ENCODE data around the gene RAB10. TPM values are rescaled to one million over a fixed set of nuclear protein-coding genes. Genes with fewer than 3 reads are reported as not detected.

The RAB10 gene
- total and polyA plus RNA-seq, 9 of the 15 experiments (the other 6 are each of a cell fraction or from before 2014, with no cell fraction given) = 25.1 to 214 (median 157) TPM

DNA sequence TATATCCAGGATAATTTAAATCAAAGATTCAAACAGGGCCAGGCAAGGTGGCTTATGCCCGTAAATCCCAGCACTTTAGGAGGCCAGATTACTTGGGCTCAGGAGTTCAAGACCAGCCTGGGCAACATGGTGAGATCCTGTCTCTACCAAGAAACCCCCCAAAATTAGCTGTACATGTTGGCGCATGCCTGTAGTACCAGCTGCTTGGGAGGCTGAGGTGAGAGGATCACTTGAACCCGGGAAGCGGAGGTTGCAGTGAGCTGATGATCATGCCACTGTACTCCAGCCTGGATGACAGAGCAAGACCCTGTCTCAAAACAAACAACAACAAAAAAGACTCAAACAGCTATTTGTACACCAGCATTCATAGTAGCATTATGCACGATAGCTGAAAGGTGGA lies 9.2 kb downstream of the RAB10 start:
- TF ChIP-seq, protein P1, sequence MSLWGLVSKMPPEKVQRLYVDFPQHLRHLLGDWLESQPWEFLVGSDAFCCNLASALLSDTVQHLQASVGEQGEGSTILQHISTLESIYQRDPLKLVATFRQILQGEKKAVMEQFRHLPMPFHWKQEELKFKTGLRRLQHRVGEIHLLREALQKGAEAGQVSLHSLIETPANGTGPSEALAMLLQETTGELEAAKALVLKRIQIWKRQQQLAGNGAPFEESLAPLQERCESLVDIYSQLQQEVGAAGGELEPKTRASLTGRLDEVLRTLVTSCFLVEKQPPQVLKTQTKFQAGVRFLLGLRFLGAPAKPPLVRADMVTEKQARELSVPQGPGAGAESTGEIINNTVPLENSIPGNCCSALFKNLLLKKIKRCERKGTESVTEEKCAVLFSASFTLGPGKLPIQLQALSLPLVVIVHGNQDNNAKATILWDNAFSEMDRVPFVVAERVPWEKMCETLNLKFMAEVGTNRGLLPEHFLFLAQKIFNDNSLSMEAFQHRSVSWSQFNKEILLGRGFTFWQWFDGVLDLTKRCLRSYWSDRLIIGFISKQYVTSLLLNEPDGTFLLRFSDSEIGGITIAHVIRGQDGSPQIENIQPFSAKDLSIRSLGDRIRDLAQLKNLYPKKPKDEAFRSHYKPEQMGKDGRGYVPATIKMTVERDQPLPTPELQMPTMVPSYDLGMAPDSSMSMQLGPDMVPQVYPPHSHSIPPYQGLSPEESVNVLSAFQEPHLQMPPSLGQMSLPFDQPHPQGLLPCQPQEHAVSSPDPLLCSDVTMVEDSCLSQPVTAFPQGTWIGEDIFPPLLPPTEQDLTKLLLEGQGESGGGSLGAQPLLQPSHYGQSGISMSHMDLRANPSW (CRISPR knock-in tag; IDR thresholded peaks at IDR 0.05) = no peak
- TF ChIP-seq RBM34 (IDR thresholded peaks at IDR 0.05; ENCODE audit: borderline replicate concordance, insufficient read depth, low read length) (no peak), ZNF324 (CRISPR knock-in tag; IDR thresholded peaks at IDR 0.05) (no peak), TCF7L2 (IDR thresholded peaks at IDR 0.05; ENCODE audit: low read depth, low read length) (no peak)
- Histone ChIP-seq H3K9ac (ENCODE audit: insufficient read depth in 1 of 2, low read depth in 2 of 2, low read length in 2 of 2) (peak overlapping the region in 1 of 2 experiments; percentile 68; a peak in 1 of 4 replicates), H3K79me2 (ENCODE audit: control insufficient read depth, insufficient read depth, low read length) (peaks cover 98% of the 10 kb centered on the region), H3K4me2 (ENCODE audit: insufficient read depth, low read length) (peak overlapping the region; percentile 32), H3K27me3 (ENCODE audit: control insufficient read depth in 2 of 2, insufficient read depth in 2 of 2, low read length in 2 of 2) (no peaks in the 10 kb centered on the region), H3K36me3 (ENCODE audit: control insufficient read depth, insufficient read depth, low read length) (peaks cover 57% of the 10 kb centered on the region; the same call in 2 of the 3 replicates), H3K27ac (ENCODE audit: extremely low read depth, low read depth, low read length) (no peak overlapping the region), H4K20me1 (replicated peaks; ENCODE audit: control insufficient read depth, insufficient read depth, low read length) (peaks cover 17% of the 10 kb centered on the region; the same call in 1 of the 2 replicates), H3K4me1 (replicated peaks in 1 of 2; ENCODE audit: control insufficient read depth in 2 of 2, insufficient read depth in 2 of 2, low read length in 2 of 2) (peaks cover 17 to 25% of the 10 kb centered on the region in 2 experiments), H3K4me3 (no peak overlapping the region), H3K9me1 (ENCODE audit: control insufficient read depth, insufficient read depth, low read length) (no peaks in the 10 kb centered on the region), H2AFZ (ENCODE audit: low read depth, low read length) (no peak overlapping the region), H3K9me3 (replicated peaks; ENCODE audit: control insufficient read depth, insufficient read depth, low read depth, low read length) (no peaks in the 10 kb centered on the region)
- no peak for FAIRE-seq
- POLR2A ChIA-PET = interaction anchor here (0.6 to 6.7 kb wide), 4 partner anchors 8 to 968 kb away, joined by 3 to 40 read pairs (median 4); partner anchors contain the start of gene RAB10
- BruUV-seq (replicated peaks) = no TSS peak
- in situ Hi-C loops (cut with MboI) = no loop called here
- WGBS (ENCODE audit: insufficient coverage, low coverage, missing lambda C conversion rate) = 86% methylated on average over 5 of the region's 5 CpGs
- ATAC-seq = no peak
- CTCF ChIA-PET (ENCODE audit: low intra/inter-chr PET ratio) = no interaction called here
- intact Hi-C loops (cut with micrococcal nuclease) = no loop called here
- DNase-seq (ENCODE audit: extremely low read depth in 1 of 4, low spot score in 3 of 4) = no peak
